ENCODE data around the gene IFI27L2.

The IFI27L2 gene

DNA sequence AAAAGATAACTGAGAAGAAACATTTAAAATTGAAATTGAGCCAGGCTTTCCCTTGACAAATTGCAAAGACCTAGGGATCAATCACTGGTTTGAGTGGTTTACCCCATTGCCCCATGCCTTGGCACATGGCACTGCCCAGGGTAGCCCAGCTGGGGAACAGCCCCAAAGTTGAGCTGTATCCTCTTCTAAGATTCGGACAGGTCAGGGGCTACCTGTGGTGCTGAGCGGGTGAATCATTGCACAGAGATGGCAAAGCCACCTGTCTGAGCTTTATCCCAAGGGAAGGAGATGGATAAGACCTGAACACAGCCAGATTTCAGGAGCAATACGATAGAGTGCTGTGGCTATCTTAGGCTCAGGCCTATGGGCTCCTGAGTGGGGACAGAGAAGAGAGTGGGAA lies 7.0 kb downstream of the IFI27L2 start:
- ChIA-PET CTCF (interaction anchor here (1.0 to 1.4 kb wide), 3 partner anchors 9 to 16 kb away, joined by 3 to 4 read pairs (median 3); no protein-coding TSS in a partner anchor), POLR2A (no interaction called here)
- no peak for DNase-seq (ENCODE audit: extremely low spot score)
- TF ChIP-seq, protein P1, sequence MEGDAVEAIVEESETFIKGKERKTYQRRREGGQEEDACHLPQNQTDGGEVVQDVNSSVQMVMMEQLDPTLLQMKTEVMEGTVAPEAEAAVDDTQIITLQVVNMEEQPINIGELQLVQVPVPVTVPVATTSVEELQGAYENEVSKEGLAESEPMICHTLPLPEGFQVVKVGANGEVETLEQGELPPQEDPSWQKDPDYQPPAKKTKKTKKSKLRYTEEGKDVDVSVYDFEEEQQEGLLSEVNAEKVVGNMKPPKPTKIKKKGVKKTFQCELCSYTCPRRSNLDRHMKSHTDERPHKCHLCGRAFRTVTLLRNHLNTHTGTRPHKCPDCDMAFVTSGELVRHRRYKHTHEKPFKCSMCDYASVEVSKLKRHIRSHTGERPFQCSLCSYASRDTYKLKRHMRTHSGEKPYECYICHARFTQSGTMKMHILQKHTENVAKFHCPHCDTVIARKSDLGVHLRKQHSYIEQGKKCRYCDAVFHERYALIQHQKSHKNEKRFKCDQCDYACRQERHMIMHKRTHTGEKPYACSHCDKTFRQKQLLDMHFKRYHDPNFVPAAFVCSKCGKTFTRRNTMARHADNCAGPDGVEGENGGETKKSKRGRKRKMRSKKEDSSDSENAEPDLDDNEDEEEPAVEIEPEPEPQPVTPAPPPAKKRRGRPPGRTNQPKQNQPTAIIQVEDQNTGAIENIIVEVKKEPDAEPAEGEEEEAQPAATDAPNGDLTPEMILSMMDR (IDR thresholded peaks at IDR 0.05; ENCODE audit: control extremely low read depth, extremely low read depth, low read depth, missing control alignments) = no peak

DNA sequence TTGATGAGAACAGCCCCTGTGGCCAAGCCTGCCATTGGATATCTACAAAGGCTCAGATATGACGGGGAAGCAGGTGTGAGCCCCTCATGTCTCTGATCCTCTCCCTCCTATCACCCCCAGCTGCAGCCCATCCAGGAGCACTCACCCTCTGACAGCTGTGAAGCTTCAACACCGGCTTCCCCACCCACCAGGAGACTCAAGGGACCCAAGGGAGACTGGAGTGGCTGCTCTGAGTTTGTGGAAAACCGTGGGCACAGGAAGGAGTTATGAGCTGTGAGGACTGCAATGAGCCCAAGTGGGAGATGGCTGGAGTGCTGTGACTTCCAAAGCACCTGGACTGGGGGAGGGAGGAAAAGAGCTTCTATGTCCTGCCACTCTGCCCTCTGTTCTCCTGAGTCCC lies 7.9 kb downstream of the IFI27L2 start:
- no peak for DNase-seq (ENCODE audit: extremely low spot score)
- ChIA-PET CTCF (interaction anchor here (1.0 kb wide), 2 partner anchors 11 to 15 kb away, joined by 3 to 6 read pairs; no protein-coding TSS in a partner anchor), POLR2A (no interaction called here)
- TF ChIP-seq, protein P1 (IDR thresholded peaks at IDR 0.05; ENCODE audit: control extremely low read depth, extremely low read depth, low read depth, missing control alignments) = no peak

DNA sequence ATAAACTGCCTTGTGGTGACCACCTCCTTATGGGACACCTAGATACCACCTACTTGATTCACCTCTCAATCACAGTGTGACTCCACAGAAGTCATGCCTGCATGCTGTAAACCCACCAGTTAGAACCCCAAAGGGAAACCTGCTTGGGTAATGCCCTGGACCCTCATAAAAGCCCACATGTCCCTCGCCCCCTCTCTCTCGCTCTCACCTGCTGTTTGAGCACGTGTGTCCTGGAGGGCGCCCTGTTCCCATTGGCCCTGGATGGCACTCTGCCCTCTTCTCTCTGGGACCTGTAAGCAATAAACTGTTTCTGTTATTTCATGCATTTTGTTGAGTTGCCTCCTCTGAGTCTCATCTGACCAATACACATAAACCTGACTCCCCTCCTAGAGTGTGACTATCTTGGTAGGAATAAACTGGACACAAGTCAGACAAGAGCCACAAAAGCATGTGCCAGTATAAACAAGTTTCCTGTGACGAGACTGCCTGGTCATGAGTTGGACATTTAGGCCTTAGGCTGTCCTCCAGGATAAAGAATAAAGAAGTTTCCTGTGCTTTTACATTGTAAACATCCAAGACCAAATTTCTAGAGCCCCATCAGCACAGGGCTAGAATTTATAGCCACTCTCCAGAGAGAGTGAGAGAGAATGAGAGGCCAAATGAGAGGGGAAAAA lies 8.6 kb downstream of the IFI27L2 start:
- no peak for DNase-seq (ENCODE audit: extremely low spot score)
- ChIA-PET POLR2A (no interaction called here), CTCF (interaction anchor here (1.0 to 1.3 kb wide), 2 partner anchors 11 to 84 kb away, joined by 3 read pairs; no protein-coding TSS in a partner anchor)
- TF ChIP-seq, protein P1 (IDR thresholded peaks at IDR 0.05; ENCODE audit: control extremely low read depth, extremely low read depth, low read depth, missing control alignments) = no peak

DNA sequence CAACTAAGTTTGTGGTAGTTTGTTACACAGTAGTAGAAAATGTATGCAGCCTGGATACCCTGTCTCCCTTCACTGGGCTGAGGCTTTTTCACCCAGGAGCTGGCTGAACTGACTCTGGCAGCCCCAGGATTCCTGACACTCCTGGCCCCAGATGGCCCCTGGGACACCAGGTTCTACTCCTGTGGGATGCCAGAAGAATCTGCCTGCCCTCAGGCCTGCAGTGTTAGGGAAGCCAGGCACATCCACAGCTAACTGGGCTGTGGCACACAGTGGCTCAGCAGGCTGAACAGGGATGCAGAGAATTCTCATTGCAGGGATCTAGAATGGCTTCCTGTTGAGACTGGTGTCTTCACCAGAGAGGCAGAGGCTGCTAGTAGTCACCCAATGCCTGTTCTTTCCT lies 10.3 kb downstream of the IFI27L2 start:
- ChIA-PET CTCF (no interaction called here), POLR2A (no interaction called here)
- DNase-seq (ENCODE audit: extremely low spot score) = no peak
- TF ChIP-seq, protein P1 (IDR thresholded peaks at IDR 0.05; ENCODE audit: control extremely low read depth, extremely low read depth, low read depth, missing control alignments) = no peak

DNA sequence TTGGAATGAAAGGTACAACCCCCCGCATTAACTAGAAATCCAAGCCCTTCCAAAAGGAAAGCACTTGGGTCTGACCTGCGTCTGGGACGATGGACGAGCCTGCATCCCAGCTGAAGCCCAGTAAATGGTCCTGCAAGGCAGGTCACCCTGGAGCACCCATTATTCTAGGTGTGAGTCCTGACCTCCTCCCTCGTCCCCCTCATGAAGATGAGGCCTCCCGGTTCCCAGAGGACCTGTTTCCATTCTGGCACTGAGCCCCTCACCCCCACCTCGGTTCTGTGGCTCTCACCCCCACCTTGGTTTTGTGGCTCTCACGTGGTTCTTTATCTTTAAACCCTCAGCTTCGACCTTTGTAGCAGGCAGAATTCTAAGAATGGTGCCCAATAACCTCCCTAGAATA lies 11.5 kb downstream of the IFI27L2 start:
- ChIA-PET CTCF (interaction anchor here (1.6 kb wide), 1 partner anchor 14 kb away, joined by 6 read pairs; no protein-coding TSS in a partner anchor), POLR2A (no interaction called here)
- DNase-seq (ENCODE audit: extremely low spot score) = no peak
- TF ChIP-seq, protein P1 (IDR thresholded peaks at IDR 0.05; ENCODE audit: control extremely low read depth, extremely low read depth, low read depth, missing control alignments) = no peak

DNA sequence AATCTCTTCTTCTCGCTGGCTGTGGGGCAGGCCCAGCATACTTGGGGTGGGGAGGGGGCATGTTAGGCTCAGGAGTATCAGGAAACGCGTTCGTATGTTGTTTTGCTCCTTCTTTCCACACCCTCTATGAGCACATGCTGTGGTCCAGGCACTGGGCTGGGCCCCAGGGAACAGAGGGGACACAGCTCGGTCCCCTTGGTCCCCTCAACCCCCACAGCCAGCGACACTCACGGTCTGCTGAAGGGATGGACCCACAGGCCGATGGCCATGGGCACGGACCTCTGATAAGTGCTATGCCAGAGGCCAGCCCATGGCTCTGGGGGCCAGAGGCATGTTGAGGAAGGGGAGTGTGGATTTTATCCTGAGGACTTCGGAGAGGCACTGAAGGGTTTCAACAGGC lies 12.7 kb downstream of the IFI27L2 start:
- POLR2A ChIA-PET = no interaction called here
- CTCF ChIA-PET = no interaction called here
- TF ChIP-seq, protein P1 (IDR thresholded peaks at IDR 0.05; ENCODE audit: control extremely low read depth, extremely low read depth, low read depth, missing control alignments) = no peak
- no peak for DNase-seq (ENCODE audit: extremely low spot score)
